Measurements from ENCODE around the gene GRAMD1C. TPM values are rescaled to one million over a fixed set of nuclear protein-coding genes. Genes with fewer than 3 reads are reported as not detected.

The GRAMD1C gene
- total and polyA plus RNA-seq, 9 of the 15 experiments (the other 6 are each of a cell fraction or from before 2014, with no cell fraction given) = not detected

GRCh38 chr3:113983544-113983943 is 145.0 kb downstream of the GRAMD1C start (continued):
- TF ChIP-seq SP2 (IDR thresholded peaks at IDR 0.05; ENCODE audit: extremely low read depth, low read depth, low read length, poor library complexity, severe bottlenecking) = no peak

GRCh38 chr3:113985541-113985940 is 147.0 kb downstream of the GRAMD1C start:
- ATAC-seq = no peak
- H3K9ac ChIP-seq (ENCODE audit: insufficient read depth in 1 of 2, low read depth in 2 of 2, low read length in 2 of 2) = no peak overlapping the region
- no peaks in the 10 kb centered on the region for H3K4me1 ChIP-seq (replicated peaks in 1 of 2; ENCODE audit: control insufficient read depth in 2 of 2, insufficient read depth in 2 of 2, low read length in 2 of 2)
- H4K20me1 ChIP-seq (replicated peaks; ENCODE audit: control insufficient read depth, insufficient read depth, low read length) = no peaks in the 10 kb centered on the region
- no peak overlapping the region for H3K4me3 ChIP-seq
- FAIRE-seq = no peak
- H3K79me2 ChIP-seq (ENCODE audit: control insufficient read depth, insufficient read depth, low read length) = no peaks in the 10 kb centered on the region
- POLR2A ChIA-PET = no interaction called here
- H3K4me2 ChIP-seq (ENCODE audit: insufficient read depth, low read length) = no peak overlapping the region
- intact Hi-C loops (cut with micrococcal nuclease) (no loop called here), in situ Hi-C loops (cut with MboI) (no loop called here)
- H3K36me3 ChIP-seq (ENCODE audit: control insufficient read depth, insufficient read depth, low read length) = no peaks in the 10 kb centered on the region
- no peaks in the 10 kb centered on the region for H3K9me1 ChIP-seq (ENCODE audit: control insufficient read depth, insufficient read depth, low read length)
- BruUV-seq (replicated peaks) = no TSS peak
- CTCF ChIA-PET (ENCODE audit: low intra/inter-chr PET ratio) = no interaction called here
- WGBS (ENCODE audit: insufficient coverage, low coverage, missing lambda C conversion rate) = 0% methylated on average over 4 of the region's 4 CpGs
- H3K27me3 ChIP-seq (ENCODE audit: control insufficient read depth in 2 of 2, insufficient read depth in 2 of 2, low read length in 2 of 2) = no peaks in the 10 kb centered on the region
- no peaks in the 10 kb centered on the region for H3K9me3 ChIP-seq (replicated peaks; ENCODE audit: control insufficient read depth, insufficient read depth, low read depth, low read length)
- DNase-seq (ENCODE audit: extremely low read depth in 1 of 4, low spot score in 3 of 4) = no peak
- no peak overlapping the region for H2AFZ ChIP-seq (ENCODE audit: low read depth, low read length)
- H3K27ac ChIP-seq (ENCODE audit: extremely low read depth, low read depth, low read length) = no peak overlapping the region
- TF ChIP-seq ETS1 (conservative IDR thresholded peaks at IDR 0.05; ENCODE audit: control insufficient read depth, low read depth, low read length) = no peak
- no peak for TF ChIP-seq FOXA1 (IDR thresholded peaks at IDR 0.05; ENCODE audit: borderline replicate concordance)
- TF ChIP-seq NFIX (CRISPR knock-in tag; IDR thresholded peaks at IDR 0.05; ENCODE audit: low read depth) = no peak
- no peak for TF ChIP-seq CHD7 (IDR thresholded peaks at IDR 0.05; ENCODE audit: low read depth, low read length)
- no peak for TF ChIP-seq ZNF174 (CRISPR knock-in tag; IDR thresholded peaks at IDR 0.05)
- no peak for TF ChIP-seq E2F1 (CRISPR knock-in tag; IDR thresholded peaks at IDR 0.05)
